Epithelial cell of proximal tubule (primary cell): ENCODE results near the gene SLC22A9. TPM values are rescaled to one million over a fixed set of nuclear protein-coding genes. Genes with fewer than 3 reads are reported as not detected.

Source experiments
- DNase-seq: peaks from one replicate; pipeline ENCODE4 v3.0.0-alpha.2; 2011; ENCODE audit warnings: low read depth
- H3K4me3 ChIP-seq: 2 replicates; pipeline ENCODE4 v1.5.1; 2011; ENCODE audit warnings: low read depth, mild to moderate bottlenecking, low read length
- CTCF ChIP-seq: conservative IDR thresholded peaks from 2 replicates; pipeline ENCODE4 v1.5.1; 2012; ENCODE audit warnings: low read depth, mild to moderate bottlenecking, low read length
- total RNA-seq: library from RNA; depleted of rRNA; stranded (reverse); fragments of >200 nt; gene quantifications from 2 replicates; pipeline ENCODE4 v1.2.3, GENCODE V29; 2015

The SLC22A9 gene
- total RNA-seq, 1 donor from 2014 or later: not detected

- no peak for DNase-seq
- TF ChIP-seq CTCF: no peak
- H3K4me3 ChIP-seq: no peak overlapping the region
These were observed 495 bp downstream of the SLC22A9 start for GRCh38 chr11:63369971-63370588.

GRCh38 chr11:63371396-63371795 is 1.8 kb downstream of the SLC22A9 start:
- DNase-seq: no peak
- H3K4me3 ChIP-seq: no peak overlapping the region
- no peak for TF ChIP-seq CTCF

- no peak overlapping the region for H3K4me3 ChIP-seq
- no peak for TF ChIP-seq CTCF
These were observed 5.8 kb downstream of the SLC22A9 start for GRCh38 chr11:63375434-63375833.

GRCh38 chr11:63380130-63380529 is 10.5 kb downstream of the SLC22A9 start:
- no peak for TF ChIP-seq CTCF
- no peak for DNase-seq
- H3K4me3 ChIP-seq: no peak overlapping the region

More at GRCh38 chr11:63375434-63375833, 5.8 kb downstream of the SLC22A9 start:
- DNase-seq: no peak

GRCh38 chr11:63395697-63396096 is 26.1 kb downstream of the SLC22A9 start:
- DNase-seq: no peak
- TF ChIP-seq CTCF: no peak
- no peak overlapping the region for H3K4me3 ChIP-seq

- DNase-seq: no peak
- no peak overlapping the region for H3K4me3 ChIP-seq
- TF ChIP-seq CTCF: no peak
These were observed 34.8 kb downstream of the SLC22A9 start for GRCh38 chr11:63404161-63404935.
